Measurements from ENCODE around the gene CLIP3.

GRCh38 chr19:36025541-36025940 lies 7.1 kb downstream of the CLIP3 start:
- TF ChIP-seq CTCF (IDR thresholded peaks at IDR 0.05): no peak
- TF ChIP-seq POLR2A (IDR thresholded peaks at IDR 0.05): no peak
